HCT116 (cell line): ENCODE measurements around the gene SIGLEC7.

Experiments used
- CEBPB ChIP-seq: IDR thresholded peaks from 2 replicates; pipeline ENCODE4 v1.6.1; 2012; ENCODE audit warnings: low read depth
- EZH2 ChIP-seq: fragments of 200-600 bp; sonication (generic); IDR thresholded peaks from 2 replicates; pipeline ENCODE4 v1.6.1; 2017; ENCODE audit warnings: antibody characterized with exemption, mixed run types
- EZH2phosphoT487 ChIP-seq: fragments of 200-600 bp; IDR thresholded peaks from 2 replicates; pipeline ENCODE4 v1.6.1; 2018; ENCODE audit warnings: antibody characterized with exemption, borderline replicate concordance
- POLR2A ChIP-seq: IDR thresholded peaks from 2 replicates; pipeline ENCODE4 v1.7.0; 2011; ENCODE audit warnings: borderline replicate concordance; ENCODE audit not compliant: insufficient read depth, insufficient read length; ENCODE audit errors: extremely low read depth
- POLR2AphosphoS5 ChIP-seq: IDR thresholded peaks from 2 replicates; pipeline ENCODE4 v1.6.1; 2011; ENCODE audit warnings: mild to moderate bottlenecking, low read depth, low read length, moderate library complexity
- TCF7L2 ChIP-seq: IDR thresholded peaks from 2 replicates; pipeline ENCODE4 v1.7.0; 2011; ENCODE audit warnings: borderline replicate concordance, inconsistent platforms; ENCODE audit not compliant: insufficient read depth, insufficient read length; ENCODE audit errors: extremely low read depth
- YY1 ChIP-seq: IDR thresholded peaks from 2 replicates; pipeline ENCODE4 v1.6.1; 2011; ENCODE audit warnings: low read length, low read depth, moderate library complexity, mild to moderate bottlenecking; ENCODE audit not compliant: insufficient replicate concordance; ENCODE audit errors: extremely low read depth
- TF ChIP-seq, protein P1 (sequence below): IDR thresholded peaks from 2 replicates; pipeline ENCODE4 v1.6.1; 2012; ENCODE audit warnings: low read depth
- TF ChIP-seq, protein P2 (sequence below), 3 experiments: fragments of 200-600 bp in 1 of 3; sonication (generic) in 1 of 3; IDR thresholded peaks in 2 of 3; conservative IDR thresholded peaks in 1 of 3; 2 replicates each; pipeline ENCODE4 v1.5.1; 2012 to 2017; ENCODE audit warnings: low read depth in 2 of 3, low read length in 2 of 3, antibody characterized with exemption in 1 of 3, borderline replicate concordance in 1 of 3, control low read depth in 1 of 3, mild to moderate bottlenecking in 1 of 3, mixed read lengths in 1 of 3, mixed run types in 1 of 3, moderate library complexity in 1 of 3; ENCODE audit not compliant: insufficient read depth in 1 of 3

DNA sequence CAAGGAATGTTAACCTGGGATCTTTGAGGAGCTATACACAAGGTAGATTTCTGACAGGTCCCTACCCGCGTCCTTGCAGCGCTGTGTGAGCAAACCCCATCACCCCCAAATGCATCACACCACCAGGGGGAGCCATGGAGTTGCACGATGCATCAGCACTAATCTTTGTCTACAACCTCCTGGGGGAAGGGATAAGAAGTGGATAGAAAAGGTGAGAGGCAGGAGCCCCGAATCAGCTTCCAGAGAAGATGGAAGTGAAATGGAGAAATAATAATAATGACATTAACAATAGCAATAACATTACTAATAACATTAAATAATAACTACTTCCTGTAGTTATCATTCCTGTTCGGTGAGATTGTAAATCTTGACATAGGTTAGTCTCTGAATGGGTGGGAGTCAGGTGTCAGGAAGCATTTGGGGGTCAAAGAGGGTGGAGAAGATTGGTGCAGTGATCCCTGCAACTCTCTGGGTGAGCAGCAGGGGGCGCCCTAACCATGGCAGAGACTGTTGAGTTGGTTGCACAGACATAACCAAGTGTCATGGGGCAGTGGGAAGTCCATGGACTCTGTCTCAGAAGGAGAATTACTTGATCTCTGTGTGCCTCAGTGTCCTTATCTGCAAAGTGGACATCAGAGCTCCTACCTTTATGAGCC is 16.5 kb downstream of the SIGLEC7 start:
- no peak for TF ChIP-seq EZH2phosphoT487
- no peak for TF ChIP-seq EZH2
- no peak for TF ChIP-seq YY1
- no peak for TF ChIP-seq POLR2A
- TF ChIP-seq CEBPB = no peak
- TF ChIP-seq, protein P1, sequence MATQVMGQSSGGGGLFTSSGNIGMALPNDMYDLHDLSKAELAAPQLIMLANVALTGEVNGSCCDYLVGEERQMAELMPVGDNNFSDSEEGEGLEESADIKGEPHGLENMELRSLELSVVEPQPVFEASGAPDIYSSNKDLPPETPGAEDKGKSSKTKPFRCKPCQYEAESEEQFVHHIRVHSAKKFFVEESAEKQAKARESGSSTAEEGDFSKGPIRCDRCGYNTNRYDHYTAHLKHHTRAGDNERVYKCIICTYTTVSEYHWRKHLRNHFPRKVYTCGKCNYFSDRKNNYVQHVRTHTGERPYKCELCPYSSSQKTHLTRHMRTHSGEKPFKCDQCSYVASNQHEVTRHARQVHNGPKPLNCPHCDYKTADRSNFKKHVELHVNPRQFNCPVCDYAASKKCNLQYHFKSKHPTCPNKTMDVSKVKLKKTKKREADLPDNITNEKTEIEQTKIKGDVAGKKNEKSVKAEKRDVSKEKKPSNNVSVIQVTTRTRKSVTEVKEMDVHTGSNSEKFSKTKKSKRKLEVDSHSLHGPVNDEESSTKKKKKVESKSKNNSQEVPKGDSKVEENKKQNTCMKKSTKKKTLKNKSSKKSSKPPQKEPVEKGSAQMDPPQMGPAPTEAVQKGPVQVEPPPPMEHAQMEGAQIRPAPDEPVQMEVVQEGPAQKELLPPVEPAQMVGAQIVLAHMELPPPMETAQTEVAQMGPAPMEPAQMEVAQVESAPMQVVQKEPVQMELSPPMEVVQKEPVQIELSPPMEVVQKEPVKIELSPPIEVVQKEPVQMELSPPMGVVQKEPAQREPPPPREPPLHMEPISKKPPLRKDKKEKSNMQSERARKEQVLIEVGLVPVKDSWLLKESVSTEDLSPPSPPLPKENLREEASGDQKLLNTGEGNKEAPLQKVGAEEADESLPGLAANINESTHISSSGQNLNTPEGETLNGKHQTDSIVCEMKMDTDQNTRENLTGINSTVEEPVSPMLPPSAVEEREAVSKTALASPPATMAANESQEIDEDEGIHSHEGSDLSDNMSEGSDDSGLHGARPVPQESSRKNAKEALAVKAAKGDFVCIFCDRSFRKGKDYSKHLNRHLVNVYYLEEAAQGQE = no peak
- TF ChIP-seq, protein P2, sequence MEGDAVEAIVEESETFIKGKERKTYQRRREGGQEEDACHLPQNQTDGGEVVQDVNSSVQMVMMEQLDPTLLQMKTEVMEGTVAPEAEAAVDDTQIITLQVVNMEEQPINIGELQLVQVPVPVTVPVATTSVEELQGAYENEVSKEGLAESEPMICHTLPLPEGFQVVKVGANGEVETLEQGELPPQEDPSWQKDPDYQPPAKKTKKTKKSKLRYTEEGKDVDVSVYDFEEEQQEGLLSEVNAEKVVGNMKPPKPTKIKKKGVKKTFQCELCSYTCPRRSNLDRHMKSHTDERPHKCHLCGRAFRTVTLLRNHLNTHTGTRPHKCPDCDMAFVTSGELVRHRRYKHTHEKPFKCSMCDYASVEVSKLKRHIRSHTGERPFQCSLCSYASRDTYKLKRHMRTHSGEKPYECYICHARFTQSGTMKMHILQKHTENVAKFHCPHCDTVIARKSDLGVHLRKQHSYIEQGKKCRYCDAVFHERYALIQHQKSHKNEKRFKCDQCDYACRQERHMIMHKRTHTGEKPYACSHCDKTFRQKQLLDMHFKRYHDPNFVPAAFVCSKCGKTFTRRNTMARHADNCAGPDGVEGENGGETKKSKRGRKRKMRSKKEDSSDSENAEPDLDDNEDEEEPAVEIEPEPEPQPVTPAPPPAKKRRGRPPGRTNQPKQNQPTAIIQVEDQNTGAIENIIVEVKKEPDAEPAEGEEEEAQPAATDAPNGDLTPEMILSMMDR (IDR thresholded peaks at IDR 0.05 in 2 of 3, conservative IDR thresholded peaks at IDR 0.05 in 1 of 3; ENCODE audit: borderline replicate concordance in 1 of 3, insufficient read depth in 1 of 3, low read depth in 2 of 3, low read length in 2 of 3) = peak; percentile 84 to 92 (median 88); a peak in 5 of 6 replicates
- TF ChIP-seq POLR2AphosphoS5 = no peak
- no peak for TF ChIP-seq TCF7L2
